GM23338 (cell line): ENCODE results near the gene INSRR. TPM values are rescaled to one million over a fixed set of nuclear protein-coding genes. Genes with fewer than 3 reads are reported as not detected.

ENCODE experiments used
- ATAC-seq: fragments of 200-7000 bp; cut with Tn5 transposase; 3 replicates; pipeline ENCODE4 v1.9.1; 2020
- DNase-seq: peaks from one replicate; pipeline ENCODE4 v3.0.0-alpha.2; 2015; ENCODE audit warnings: low spot score
- H2AFZ ChIP-seq: fragments of 200-600 bp; sonication (generic); 2 replicates; pipeline ENCODE4 v1.8.0; 2016; ENCODE audit warnings: antibody characterized with exemption, mild to moderate bottlenecking, moderate library complexity
- H3F3A ChIP-seq: fragments of 200-600 bp; sonication (generic); replicated peaks from 2 replicates; pipeline ENCODE4 v1.8.0; 2017; ENCODE audit warnings: antibody characterized with exemption, mixed run types, low read depth
- H3K27ac ChIP-seq: fragments of 200-600 bp; sonication (generic); 2 replicates; pipeline ENCODE4 v1.6.1; 2016; ENCODE audit warnings: low read depth
- H3K27me3 ChIP-seq: fragments of 200-600 bp; sonication (generic); 2 replicates; pipeline ENCODE4 v1.8.0; 2016; ENCODE audit warnings: mild to moderate bottlenecking, mixed run types, moderate library complexity; ENCODE audit not compliant: insufficient read depth
- H3K36me3 ChIP-seq: fragments of 200-600 bp; sonication (generic); 2 replicates; pipeline ENCODE4 v1.8.0; 2016; ENCODE audit warnings: mild to moderate bottlenecking; ENCODE audit not compliant: insufficient read depth
- H3K4me1 ChIP-seq: fragments of 200-600 bp; sonication (generic); 2 replicates; pipeline ENCODE4 v1.8.0; 2016; ENCODE audit warnings: mild to moderate bottlenecking, moderate library complexity; ENCODE audit not compliant: insufficient read depth
- H3K4me2 ChIP-seq: fragments of 200-600 bp; sonication (generic); 2 replicates; pipeline ENCODE4 v1.7.1; 2017; ENCODE audit warnings: mixed run types
- H3K4me3 ChIP-seq: fragments of 200-600 bp; sonication (generic); 2 replicates; pipeline ENCODE4 v1.6.1; 2016; ENCODE audit warnings: mixed run types
- H3K79me2 ChIP-seq: fragments of 200-600 bp; sonication (generic); replicated peaks from 2 replicates; pipeline ENCODE4 v1.8.0; 2017; ENCODE audit warnings: mild to moderate bottlenecking; ENCODE audit not compliant: insufficient read depth
- H3K9me2 ChIP-seq: fragments of 200-600 bp; sonication (generic); 2 replicates; pipeline ENCODE4 v1.8.0; 2017; ENCODE audit not compliant: insufficient read depth
- H4K20me1 ChIP-seq: fragments of 200-600 bp; sonication (generic); replicated peaks from 2 replicates; pipeline ENCODE4 v1.8.0; 2017; ENCODE audit warnings: mild to moderate bottlenecking; ENCODE audit not compliant: insufficient read depth
- H3K27ac Mint-ChIP-seq: 2 replicates; pipeline ENCODE4 v1.8.0; 2020; ENCODE audit warnings: inconsistent platforms, mild to moderate bottlenecking, moderate library complexity, mixed read lengths
- H3K27me3 Mint-ChIP-seq: 3 replicates; pipeline ENCODE4 v1.8.0; 2022; ENCODE audit warnings: low read depth, mild to moderate bottlenecking, moderate library complexity, mixed read lengths, inconsistent platforms; ENCODE audit not compliant: insufficient read depth, poor library complexity
- H3K36me3 Mint-ChIP-seq: 3 replicates; pipeline ENCODE4 v1.8.0; 2021; ENCODE audit warnings: low read depth, mild to moderate bottlenecking, inconsistent platforms, moderate library complexity, mixed read lengths
- H3K4me1 Mint-ChIP-seq: 3 replicates; pipeline ENCODE4 v1.8.0; 2020; ENCODE audit warnings: mild to moderate bottlenecking, inconsistent platforms, mixed read lengths
- H3K4me3 Mint-ChIP-seq: 3 replicates; pipeline ENCODE4 v1.8.0; 2021; ENCODE audit warnings: moderate library complexity, mild to moderate bottlenecking, inconsistent platforms, mixed read lengths
- H3K9me3 Mint-ChIP-seq: 3 replicates; pipeline ENCODE4 v1.8.0; 2020; ENCODE audit warnings: moderate library complexity, mild to moderate bottlenecking, inconsistent platforms, mixed read lengths
- CREB1 ChIP-seq: fragments of 250-450 bp; sonication (Bioruptor Pico); IDR thresholded peaks from 2 replicates; pipeline ENCODE4 v1.5.0; 2020; ENCODE audit warnings: low read depth, mild to moderate bottlenecking, moderate library complexity
- CTCF ChIP-seq, 2 experiments: fragments of 200-600 bp in 1 of 2; sonication (generic) in 1 of 2; conservative IDR thresholded peaks; 2 replicates each; pipeline versions ENCODE4 v1.5.1 to v1.6.1; 2016 to 2017; ENCODE audit warnings: antibody characterized with exemption in 2 of 2, low read depth in 2 of 2, mild to moderate bottlenecking in 2 of 2, moderate library complexity in 1 of 2
- ETS1 ChIP-seq: IDR thresholded peaks from 2 replicates; pipeline ENCODE4 v1.6.1; 2016; ENCODE audit warnings: antibody characterized with exemption
- EZH2 ChIP-seq: fragments of 200-600 bp; sonication (generic); IDR thresholded peaks from one replicate; pipeline ENCODE4 v1.8.0; 2017; ENCODE audit warnings: antibody characterized with exemption, mild to moderate bottlenecking, low read depth; ENCODE audit not compliant: unreplicated experiment
- EZH2phosphoT487 ChIP-seq: fragments of 200-600 bp; sonication (generic); IDR thresholded peaks from one replicate; pipeline ENCODE4 v1.8.1; 2018; ENCODE audit warnings: antibody characterized with exemption; ENCODE audit not compliant: unreplicated experiment
- JUNB ChIP-seq: IDR thresholded peaks from one replicate; pipeline ENCODE4 v1.6.1; 2016; ENCODE audit warnings: antibody characterized with exemption; ENCODE audit not compliant: unreplicated experiment
- NANOG ChIP-seq: IDR thresholded peaks from 2 replicates; pipeline ENCODE4 v1.6.1; 2016; ENCODE audit warnings: antibody characterized with exemption, borderline replicate concordance
- POLR2AphosphoS5 ChIP-seq: IDR thresholded peaks from 2 replicates; pipeline ENCODE4 v1.6.1; 2016; ENCODE audit warnings: antibody characterized with exemption, low read depth
- STAT1 ChIP-seq: IDR thresholded peaks from one replicate; pipeline ENCODE4 v1.6.1; 2016; ENCODE audit warnings: antibody characterized with exemption; ENCODE audit not compliant: unreplicated experiment
- ZNF114 ChIP-seq: fragments of 250-450 bp; sonication (Bioruptor Pico); IDR thresholded peaks from 2 replicates; pipeline ENCODE4 v1.5.0; 2020; ENCODE audit warnings: mild to moderate bottlenecking, moderate library complexity
- ZNF331 ChIP-seq: fragments of 250-450 bp; sonication (Bioruptor Pico); IDR thresholded peaks from 2 replicates; pipeline ENCODE4 v1.5.0; 2020; ENCODE audit warnings: low read depth, mild to moderate bottlenecking, moderate library complexity
- ZNF462 ChIP-seq: fragments of 250-450 bp; sonication (Bioruptor Pico); IDR thresholded peaks from 2 replicates; pipeline ENCODE4 v1.5.0; 2020; ENCODE audit warnings: mild to moderate bottlenecking, moderate library complexity
- polyA plus RNA-seq: library from polyadenylated mRNA; unstranded; fragments of >200 nt; fragmentation: Nextera tagmentation; extraction: Ambion mirVana; gene quantifications from 2 replicates; pipeline ENCODE4 v1.2.1, GENCODE V29; 2016
- total RNA-seq: library from RNA; depleted of rRNA; stranded (reverse); fragments of >200 nt; shearing (Covaris generic); gene quantifications from 2 replicates; pipeline ENCODE4 v1.2.3, GENCODE V29; 2014

The INSRR gene
- total and polyA plus RNA-seq, 2 experiments from 2014 or later, result not detected

- TF ChIP-seq CTCF (conservative IDR thresholded peaks at IDR 0.05; ENCODE audit: low read depth in 2 of 2) (no peak), STAT1 (no peak), JUNB (no peak)
Observed at GRCh38 chr1:156828400-156829124, 30.4 kb downstream of the INSRR start (continued).

GRCh38 chr1:156826630-156827029 is 32.3 kb downstream of the INSRR start:
- H3K4me3 Mint-ChIP-seq, result no peak overlapping the region
- no peaks in the 10 kb centered on the region for H3K4me1 ChIP-seq

More at GRCh38 chr1:156826630-156827029, 32.3 kb downstream of the INSRR start:
- peaks cover 6% of the 10 kb centered on the region; the same call in 1 of the 2 replicates for H3K27me3 ChIP-seq
- no peak overlapping the region for H3K27ac Mint-ChIP-seq
- no peak for DNase-seq
- H2AFZ ChIP-seq, result no peak overlapping the region
- H4K20me1 ChIP-seq, result no peaks in the 10 kb centered on the region
- H3K4me3 ChIP-seq, result no peak overlapping the region
- no peaks in the 10 kb centered on the region for H3K9me2 ChIP-seq
- ATAC-seq, result no peak
- H3K9me3 Mint-ChIP-seq, result no peaks in the 10 kb centered on the region
- no peaks in the 10 kb centered on the region for H3K4me1 Mint-ChIP-seq
- no peaks in the 10 kb centered on the region for H3K36me3 ChIP-seq
- no peak overlapping the region for H3K4me2 ChIP-seq
- H3K79me2 ChIP-seq, result no peaks in the 10 kb centered on the region
- no peaks in the 10 kb centered on the region for H3F3A ChIP-seq
- H3K36me3 Mint-ChIP-seq, result no peaks in the 10 kb centered on the region
- no peak overlapping the region for H3K27ac ChIP-seq
- peaks cover 5% of the 10 kb centered on the region for H3K27me3 Mint-ChIP-seq
- TF ChIP-seq ETS1 (no peak), CREB1 (CRISPR knock-in tag) (no peak), JUNB (no peak), ZNF331 (no peak), EZH2 (no peak), CTCF (conservative IDR thresholded peaks at IDR 0.05; ENCODE audit: low read depth in 2 of 2) (no peak), ZNF462 (CRISPR knock-in tag) (no peak), STAT1 (no peak), POLR2AphosphoS5 (no peak), ZNF114 (CRISPR knock-in tag) (no peak), EZH2phosphoT487 (no peak), NANOG (no peak)
